ENCODE measurements around the gene SYNDIG1. TPM values are rescaled to one million over a fixed set of nuclear protein-coding genes. Genes with fewer than 3 reads are reported as not detected.

SYNDIG1 gene
- total RNA-seq, 1 experiment from 2014 or later = 5.4 TPM

GRCh38 chr20:24456398-24456781 lies 13.0 kb upstream of the SYNDIG1 start:
- Mint-ChIP-seq H3K4me3 (no peak overlapping the region), H3K27ac (no peak overlapping the region), H3K27me3 (ENCODE audit: low read depth) (peaks cover 21% of the 10 kb centered on the region), H3K4me1 (peaks cover 46 to 51% of the 10 kb centered on the region in 2 experiments), H3K36me3 (ENCODE audit: insufficient read depth in 1 of 3, low read depth in 3 of 3) (no peaks in the 10 kb centered on the region), H3K9me3 (no peaks in the 10 kb centered on the region; a peak in 2 of 5 replicates)
- H2AFZ ChIP-seq (ENCODE audit: low read length) = no peak overlapping the region
- no peaks in the 10 kb centered on the region for H4K20me1 ChIP-seq (ENCODE audit: control insufficient read depth, insufficient read depth, insufficient read length)
- no peaks in the 10 kb centered on the region for H3K23me2 ChIP-seq (ENCODE audit: insufficient read length, low read depth, low read length, poor library complexity, severe bottlenecking)
- no peak overlapping the region for H3K18ac ChIP-seq (ENCODE audit: insufficient read length, low read depth, low read length)
- H2BK15ac ChIP-seq (ENCODE audit: low read depth, low read length) = no peak overlapping the region
- H3K9ac ChIP-seq (ENCODE audit: extremely low read depth, insufficient read length, low read length) = no peak overlapping the region
- H3T11ph ChIP-seq (ENCODE audit: low read length) = no peak overlapping the region
- H4K5ac ChIP-seq (ENCODE audit: insufficient read length, low read depth, low read length) = no peak overlapping the region
- no peak overlapping the region for H3K4ac ChIP-seq (ENCODE audit: low read depth, low read length)
- no peak overlapping the region for H3K14ac ChIP-seq (ENCODE audit: insufficient read depth, low read length)
- peaks cover 4% of the 10 kb centered on the region; the same call in 1 of the 2 replicates for H3K4me1 ChIP-seq (ENCODE audit: insufficient read depth, low read length)
- no peak overlapping the region for H2BK20ac ChIP-seq (ENCODE audit: low read depth, low read length, poor library complexity, severe bottlenecking)
- H3K27ac ChIP-seq (ENCODE audit: insufficient read length, low read depth, low read length) = no peak overlapping the region
- no peak for TF ChIP-seq CTCF (conservative IDR thresholded peaks at IDR 0.05)
- H2BK12ac ChIP-seq (ENCODE audit: insufficient read length, low read depth, low read length) = no peak overlapping the region
- no peaks in the 10 kb centered on the region for H3K79me1 ChIP-seq (ENCODE audit: insufficient read depth, low read depth, low read length, poor library complexity, severe bottlenecking)
- H3K9me3 ChIP-seq (ENCODE audit: control insufficient read depth, low read depth, low read length) = no peaks in the 10 kb centered on the region
- H3K56ac ChIP-seq (ENCODE audit: insufficient read length, low read depth, low read length) = no peak overlapping the region
- no peak overlapping the region for H4K8ac ChIP-seq (replicated peaks; ENCODE audit: insufficient read length, low read depth, low read length)
- no peak overlapping the region for H2AK5ac ChIP-seq (ENCODE audit: insufficient read length, low read length)
- no peak overlapping the region for H2BK5ac ChIP-seq (ENCODE audit: insufficient read length, low read length)
- no peak for DNase-seq
- H3K4me2 ChIP-seq (ENCODE audit: insufficient read depth, insufficient read length, low read length) = no peak overlapping the region
- H4K91ac ChIP-seq (ENCODE audit: insufficient read length, low read depth, low read length) = no peak overlapping the region
- WGBS (ENCODE audit: extremely low coverage, insufficient read length, low lambda C conversion rate) = no CpG with 5 or more reads among the region's 3 CpGs
- H3K79me2 ChIP-seq (ENCODE audit: insufficient read depth, low read length) = no peaks in the 10 kb centered on the region
- H3K27me3 ChIP-seq (ENCODE audit: insufficient read depth, low read length) = no peaks in the 10 kb centered on the region
- H3K23ac ChIP-seq (ENCODE audit: insufficient read length, low read depth, low read length) = no peak overlapping the region
- no peak overlapping the region for H2BK120ac ChIP-seq (ENCODE audit: low read depth, low read length, poor library complexity, severe bottlenecking)
